DOHH2 (cell line): Measurements from ENCODE around the gene ROR2.

Experiments used
- EZH2phosphoT487 ChIP-seq: fragments of 200-600 bp; sonication (generic); IDR thresholded peaks from 2 replicates; pipeline ENCODE4 v1.6.1; 2017; ENCODE audit warnings: borderline replicate concordance, mild to moderate bottlenecking, antibody characterized with exemption, low read length, moderate library complexity, mixed read lengths
- TF ChIP-seq, protein P1 (sequence below): fragments of 200-600 bp; sonication (generic); IDR thresholded peaks from one replicate; pipeline ENCODE4 v1.5.1; 2014; ENCODE audit warnings: antibody characterized with exemption, mild to moderate bottlenecking, low read depth, low read length; ENCODE audit not compliant: poor library complexity, severe bottlenecking

DNA sequence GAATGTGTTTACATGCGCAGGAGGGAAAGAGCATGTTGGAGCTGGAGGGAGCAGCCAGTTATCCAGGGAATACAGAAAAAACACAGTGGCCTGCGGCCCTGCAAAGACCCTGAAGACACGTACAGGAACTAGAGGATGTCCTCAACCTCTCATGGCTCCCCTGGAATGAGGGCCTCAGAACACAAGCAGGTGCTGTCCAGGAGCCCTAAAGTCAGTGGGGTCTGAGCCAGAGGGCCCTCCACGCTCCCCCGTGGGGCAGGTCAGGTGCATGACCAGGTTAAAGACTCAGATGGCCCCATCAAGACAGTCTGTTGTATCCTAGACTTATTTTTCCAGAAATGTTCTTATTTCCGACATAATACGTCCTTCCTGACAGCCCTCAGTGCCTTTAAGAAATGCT is 106.9 kb downstream of the ROR2 start:
- TF ChIP-seq, protein P1, sequence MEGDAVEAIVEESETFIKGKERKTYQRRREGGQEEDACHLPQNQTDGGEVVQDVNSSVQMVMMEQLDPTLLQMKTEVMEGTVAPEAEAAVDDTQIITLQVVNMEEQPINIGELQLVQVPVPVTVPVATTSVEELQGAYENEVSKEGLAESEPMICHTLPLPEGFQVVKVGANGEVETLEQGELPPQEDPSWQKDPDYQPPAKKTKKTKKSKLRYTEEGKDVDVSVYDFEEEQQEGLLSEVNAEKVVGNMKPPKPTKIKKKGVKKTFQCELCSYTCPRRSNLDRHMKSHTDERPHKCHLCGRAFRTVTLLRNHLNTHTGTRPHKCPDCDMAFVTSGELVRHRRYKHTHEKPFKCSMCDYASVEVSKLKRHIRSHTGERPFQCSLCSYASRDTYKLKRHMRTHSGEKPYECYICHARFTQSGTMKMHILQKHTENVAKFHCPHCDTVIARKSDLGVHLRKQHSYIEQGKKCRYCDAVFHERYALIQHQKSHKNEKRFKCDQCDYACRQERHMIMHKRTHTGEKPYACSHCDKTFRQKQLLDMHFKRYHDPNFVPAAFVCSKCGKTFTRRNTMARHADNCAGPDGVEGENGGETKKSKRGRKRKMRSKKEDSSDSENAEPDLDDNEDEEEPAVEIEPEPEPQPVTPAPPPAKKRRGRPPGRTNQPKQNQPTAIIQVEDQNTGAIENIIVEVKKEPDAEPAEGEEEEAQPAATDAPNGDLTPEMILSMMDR = no peak
- TF ChIP-seq EZH2phosphoT487 = no peak
